ENCODE data around the gene PDCD4. TPM values are rescaled to one million over a fixed set of nuclear protein-coding genes. Genes with fewer than 3 reads are reported as not detected.

PDCD4 gene
- total and polyA plus RNA-seq, 2 of the 4 experiments (the other 2 are of a cell fraction) = 10.9 to 49.7 TPM

GRCh38 chr10:110837418-110838171 lies 34.1 kb upstream of the PDCD4 start:
- H2AFZ ChIP-seq (replicated peaks; ENCODE audit: low read length, poor library complexity) = no peak overlapping the region
- peaks cover 7% of the 10 kb centered on the region for H3K27me3 ChIP-seq (ENCODE audit: control insufficient read depth, insufficient read depth, low read length)
- H3K4me1 ChIP-seq (ENCODE audit: control insufficient read depth, insufficient read depth, low read length) = no peaks in the 10 kb centered on the region
- no peaks in the 10 kb centered on the region for H4K20me1 ChIP-seq (ENCODE audit: insufficient read depth, low read length)
- H4K91ac ChIP-seq (ENCODE audit: insufficient read depth, low read depth, low read length) = no peak overlapping the region
- H3K9me3 ChIP-seq (ENCODE audit: control insufficient read depth, insufficient read depth, low read length) = no peaks in the 10 kb centered on the region
- TF ChIP-seq CEBPB (IDR thresholded peaks at IDR 0.05; ENCODE audit: low read depth, low read length) (no peak), MXI1 (IDR thresholded peaks at IDR 0.05; ENCODE audit: borderline replicate concordance, low read depth, low read length) (no peak), POLR2A (IDR thresholded peaks at IDR 0.05; ENCODE audit: low read depth, low read length) (no peak), RFX5 (IDR thresholded peaks at IDR 0.05; ENCODE audit: low read depth, low read length) (no peak), NFE2L2 (IDR thresholded peaks at IDR 0.05; ENCODE audit: low read depth, low read length) (no peak), RAD21 (IDR thresholded peaks at IDR 0.05; ENCODE audit: low read length) (no peak), MAZ (IDR thresholded peaks at IDR 0.05; ENCODE audit: borderline replicate concordance, low read depth, low read length) (no peak), CHD1 (IDR thresholded peaks at IDR 0.05; ENCODE audit: low read depth, low read length) (no peak), RCOR1 (IDR thresholded peaks at IDR 0.05; ENCODE audit: insufficient replicate concordance, low read length) (no peak), MAFK (IDR thresholded peaks at IDR 0.05; ENCODE audit: low read depth, low read length) (no peak), BHLHE40 (IDR thresholded peaks at IDR 0.05; ENCODE audit: low read depth, low read length) (no peak), SMC3 (IDR thresholded peaks at IDR 0.05; ENCODE audit: low read depth, low read length) (no peak), FOS (IDR thresholded peaks at IDR 0.05; ENCODE audit: low read depth, low read length) (no peak)
- TF ChIP-seq, protein P1, sequence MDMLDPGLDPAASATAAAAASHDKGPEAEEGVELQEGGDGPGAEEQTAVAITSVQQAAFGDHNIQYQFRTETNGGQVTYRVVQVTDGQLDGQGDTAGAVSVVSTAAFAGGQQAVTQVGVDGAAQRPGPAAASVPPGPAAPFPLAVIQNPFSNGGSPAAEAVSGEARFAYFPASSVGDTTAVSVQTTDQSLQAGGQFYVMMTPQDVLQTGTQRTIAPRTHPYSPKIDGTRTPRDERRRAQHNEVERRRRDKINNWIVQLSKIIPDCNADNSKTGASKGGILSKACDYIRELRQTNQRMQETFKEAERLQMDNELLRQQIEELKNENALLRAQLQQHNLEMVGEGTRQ (IDR thresholded peaks at IDR 0.05; ENCODE audit: low read depth, low read length) = no peak
- TF ChIP-seq, protein P2, sequence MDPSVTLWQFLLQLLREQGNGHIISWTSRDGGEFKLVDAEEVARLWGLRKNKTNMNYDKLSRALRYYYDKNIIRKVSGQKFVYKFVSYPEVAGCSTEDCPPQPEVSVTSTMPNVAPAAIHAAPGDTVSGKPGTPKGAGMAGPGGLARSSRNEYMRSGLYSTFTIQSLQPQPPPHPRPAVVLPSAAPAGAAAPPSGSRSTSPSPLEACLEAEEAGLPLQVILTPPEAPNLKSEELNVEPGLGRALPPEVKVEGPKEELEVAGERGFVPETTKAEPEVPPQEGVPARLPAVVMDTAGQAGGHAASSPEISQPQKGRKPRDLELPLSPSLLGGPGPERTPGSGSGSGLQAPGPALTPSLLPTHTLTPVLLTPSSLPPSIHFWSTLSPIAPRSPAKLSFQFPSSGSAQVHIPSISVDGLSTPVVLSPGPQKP (IDR thresholded peaks at IDR 0.05; ENCODE audit: borderline replicate concordance, low read depth, low read length) = no peak
- TF ChIP-seq, protein P3, sequence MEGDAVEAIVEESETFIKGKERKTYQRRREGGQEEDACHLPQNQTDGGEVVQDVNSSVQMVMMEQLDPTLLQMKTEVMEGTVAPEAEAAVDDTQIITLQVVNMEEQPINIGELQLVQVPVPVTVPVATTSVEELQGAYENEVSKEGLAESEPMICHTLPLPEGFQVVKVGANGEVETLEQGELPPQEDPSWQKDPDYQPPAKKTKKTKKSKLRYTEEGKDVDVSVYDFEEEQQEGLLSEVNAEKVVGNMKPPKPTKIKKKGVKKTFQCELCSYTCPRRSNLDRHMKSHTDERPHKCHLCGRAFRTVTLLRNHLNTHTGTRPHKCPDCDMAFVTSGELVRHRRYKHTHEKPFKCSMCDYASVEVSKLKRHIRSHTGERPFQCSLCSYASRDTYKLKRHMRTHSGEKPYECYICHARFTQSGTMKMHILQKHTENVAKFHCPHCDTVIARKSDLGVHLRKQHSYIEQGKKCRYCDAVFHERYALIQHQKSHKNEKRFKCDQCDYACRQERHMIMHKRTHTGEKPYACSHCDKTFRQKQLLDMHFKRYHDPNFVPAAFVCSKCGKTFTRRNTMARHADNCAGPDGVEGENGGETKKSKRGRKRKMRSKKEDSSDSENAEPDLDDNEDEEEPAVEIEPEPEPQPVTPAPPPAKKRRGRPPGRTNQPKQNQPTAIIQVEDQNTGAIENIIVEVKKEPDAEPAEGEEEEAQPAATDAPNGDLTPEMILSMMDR (conservative IDR thresholded peaks at IDR 0.05; ENCODE audit: low read depth, low read length) = no peak
- no peak overlapping the region for H2BK120ac ChIP-seq (ENCODE audit: low read depth, low read length)
- no peak overlapping the region for H2BK15ac ChIP-seq (ENCODE audit: low read depth, low read length)
- no peak overlapping the region for H3K14ac ChIP-seq (replicated peaks; ENCODE audit: low read depth, low read length)
- H2BK5ac ChIP-seq (ENCODE audit: low read depth, low read length, poor library complexity, severe bottlenecking) = no peak overlapping the region
- no CpG with 5 or more reads among the region's 2 CpGs for WGBS, 2 experiments (ENCODE audit: extremely low coverage in 2 of 2, insufficient read length in 1 of 2)
- in situ Hi-C loops (cut with MboI; ENCODE audit: low sequenced_read_pairs) (no loop called here), intact Hi-C loops (cut with micrococcal nuclease) (no loop called here), dilution Hi-C loops (cut with HindIII; ENCODE audit: low sequenced_read_pairs, unreplicated experiment) (no loop called here)
- no peak overlapping the region for H3K9ac ChIP-seq (ENCODE audit: low read depth, low read length)
- CTCF ChIA-PET = interaction anchor here (1.0 kb wide), 1 partner anchor 166 kb away, joined by 3 read pairs; no protein-coding TSS in a partner anchor
- H2AK9ac ChIP-seq (replicated peaks; ENCODE audit: low read depth, low read length, poor library complexity) = no peak overlapping the region
- H2AK5ac ChIP-seq (ENCODE audit: low read depth, low read length) = no peak overlapping the region
- H3K79me1 ChIP-seq (ENCODE audit: low read depth in 1 of 2, low read length in 2 of 2) = no peaks in the 10 kb centered on the region
- no peak overlapping the region for H2BK20ac ChIP-seq (ENCODE audit: low read depth, low read length)
- ATAC-seq (ENCODE audit: low read depth) (no peak), DNase-seq (no peak)
- BruUV-seq (replicated peaks) = no TSS peak
- no peaks in the 10 kb centered on the region for H3K36me3 ChIP-seq (ENCODE audit: control insufficient read depth, insufficient read depth, low read length)
- no peak overlapping the region for H4K5ac ChIP-seq (ENCODE audit: low read depth, low read length)
- H3K27ac ChIP-seq (ENCODE audit: insufficient read depth, low read length) = no peak overlapping the region
- H3K4me3 ChIP-seq (ENCODE audit: insufficient read depth, low read depth, low read length) = no peak overlapping the region
- H3K4me2 ChIP-seq (ENCODE audit: low read depth, low read length) = no peak overlapping the region
- no peak overlapping the region for H3K4ac ChIP-seq (ENCODE audit: low read depth, low read length)
- no peak overlapping the region for H3K56ac ChIP-seq (ENCODE audit: extremely low read depth, insufficient read depth, low read length)
- H3K9me1 ChIP-seq (ENCODE audit: insufficient read depth, low read length) = no peaks in the 10 kb centered on the region
- H3K23ac ChIP-seq (ENCODE audit: low read depth, low read length) = no peak overlapping the region
- no peak overlapping the region for H4K8ac ChIP-seq (ENCODE audit: low read depth in 2 of 2, low read length in 2 of 2)
- POLR2A ChIA-PET (ENCODE audit: unreplicated experiment) = no interaction called here
- no peak overlapping the region for H3K18ac ChIP-seq (ENCODE audit: low read depth, low read length)

Data from IMR-90 (cell line).